NCI-H2196 treated with DMSO at 0.1 percent for 48 hours (cell line): ENCODE measurements around the gene CCL2.
"Not testable (repeated sequence)": the region's sequence is repeated elsewhere in the genome, so short reads cannot be mapped to it uniquely, and the experiment has no call there.

ENCODE experiments used
- DNase-seq: peaks from one replicate; lab custom pipeline; 2025; ENCODE audit not compliant: unreplicated experiment; lab: John Stamatoyannopoulos, UW

Gene CCL2

DNA sequence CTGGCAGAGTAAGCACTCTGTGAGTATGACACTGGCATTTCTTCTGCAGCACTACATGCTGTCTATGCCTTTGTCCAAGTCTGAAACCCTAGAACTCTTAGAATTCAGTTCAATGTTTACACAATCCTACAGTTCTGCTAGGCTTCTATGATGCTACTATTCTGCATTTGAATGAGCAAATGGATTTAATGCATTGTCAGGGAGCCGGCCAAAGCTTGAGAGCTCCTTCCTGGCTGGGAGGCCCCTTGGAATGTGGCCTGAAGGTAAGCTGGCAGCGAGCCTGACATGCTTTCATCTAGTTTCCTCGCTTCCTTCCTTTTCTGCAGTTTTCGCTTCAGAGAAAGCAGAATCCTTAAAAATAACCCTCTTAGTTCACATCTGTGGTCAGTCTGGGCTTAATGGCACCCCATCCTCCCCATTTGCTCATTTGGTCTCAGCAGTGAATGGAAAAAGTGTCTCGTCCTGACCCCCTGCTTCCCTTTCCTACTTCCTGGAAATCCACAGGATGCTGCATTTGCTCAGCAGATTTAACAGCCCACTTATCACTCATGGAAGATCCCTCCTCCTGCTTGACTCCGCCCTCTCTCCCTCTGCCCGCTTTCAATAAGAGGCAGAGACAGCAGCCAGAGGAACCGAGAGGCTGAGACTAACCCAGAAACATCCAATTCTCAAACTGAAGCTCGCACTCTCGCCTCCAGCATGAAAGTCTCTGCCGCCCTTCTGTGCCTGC lies at the start of gene CCL2:
TSS of gene CCL2 (plus strand) at position 635 of the 730 bp plus-strand sequence. CDS start at position 700, 65 bp downstream.
- no peak for DNase-seq

DNA sequence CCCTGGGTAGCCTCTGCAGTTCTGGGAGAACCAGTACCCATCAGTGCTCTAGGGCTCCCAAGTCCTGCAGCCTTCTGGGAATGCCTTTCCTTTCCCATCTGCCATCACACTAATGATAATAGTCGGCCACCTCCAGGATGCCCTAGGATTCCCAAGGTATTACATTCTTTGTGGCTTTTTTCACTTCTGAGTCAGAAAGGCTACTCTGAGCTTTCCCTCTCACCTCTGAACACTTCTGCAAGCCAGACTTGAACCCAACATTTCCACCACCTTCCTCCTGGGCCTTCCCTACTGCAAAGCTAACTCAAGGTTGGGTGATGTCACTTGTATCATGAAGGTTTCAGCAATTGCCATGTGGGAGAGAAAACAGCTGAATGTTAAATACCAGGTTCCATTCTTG lies 49.7 kb upstream of the CCL2 start:
- DNase-seq, result no peak

DNA sequence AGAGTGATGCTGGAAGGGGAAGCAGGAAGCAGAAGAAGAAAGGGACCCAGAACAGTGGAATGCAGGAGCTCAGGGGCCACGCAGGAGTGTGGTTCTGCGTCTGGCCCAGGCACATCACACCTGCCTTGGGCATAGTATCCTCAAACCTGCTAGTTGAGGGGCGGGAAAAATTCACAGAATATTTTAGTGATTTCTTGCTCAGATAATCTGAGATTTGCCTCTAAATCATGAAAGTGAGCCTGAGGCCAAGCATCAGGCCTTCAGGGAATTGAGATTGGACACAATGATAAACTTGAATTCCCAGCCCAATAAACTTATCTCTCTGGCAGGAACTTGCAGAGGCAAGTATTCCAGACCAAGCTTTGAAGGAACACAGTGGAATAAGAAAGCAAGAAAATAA lies 48.5 kb upstream of the CCL2 start:
- DNase-seq, result no peak

DNA sequence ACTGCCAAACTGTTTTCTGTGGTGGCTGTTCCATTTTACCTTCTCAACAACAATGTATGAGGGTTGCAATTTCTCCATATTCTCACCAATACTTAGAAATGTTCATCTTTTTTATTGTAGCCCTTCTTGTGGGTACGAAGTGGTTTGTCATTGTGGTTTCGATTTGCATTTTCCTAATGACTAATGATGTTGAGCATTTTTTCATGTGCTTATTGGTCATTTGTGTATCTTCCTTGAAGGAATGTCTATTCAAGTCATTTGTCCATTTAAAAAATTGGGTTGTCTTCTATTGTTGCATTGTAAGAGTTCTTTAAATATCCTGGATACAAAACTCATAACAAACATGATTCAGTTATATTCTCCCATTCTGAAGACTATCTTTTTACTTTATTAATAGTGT lies 47.5 kb upstream of the CCL2 start:
- DNase-seq, result no peak

DNA sequence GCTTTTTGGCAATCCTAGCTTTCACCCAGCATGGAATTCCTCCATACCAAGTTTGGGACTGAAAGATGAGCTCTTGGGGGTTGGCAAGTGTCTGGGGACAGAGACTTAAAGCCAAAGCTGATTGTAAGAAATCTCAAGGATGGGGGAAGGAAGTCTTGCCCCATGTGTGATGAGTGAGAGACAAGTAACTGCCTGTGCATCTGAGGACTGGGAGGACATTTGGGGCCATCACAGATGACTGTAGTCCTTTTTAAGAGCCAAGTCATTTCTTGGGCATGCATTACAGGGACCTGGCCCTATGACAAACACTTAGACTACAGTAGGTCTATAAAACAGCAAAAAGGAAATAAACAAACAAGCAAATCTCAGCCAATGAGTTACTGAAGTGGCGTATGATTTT lies 36.3 kb upstream of the CCL2 start:
- no peak for DNase-seq

DNA sequence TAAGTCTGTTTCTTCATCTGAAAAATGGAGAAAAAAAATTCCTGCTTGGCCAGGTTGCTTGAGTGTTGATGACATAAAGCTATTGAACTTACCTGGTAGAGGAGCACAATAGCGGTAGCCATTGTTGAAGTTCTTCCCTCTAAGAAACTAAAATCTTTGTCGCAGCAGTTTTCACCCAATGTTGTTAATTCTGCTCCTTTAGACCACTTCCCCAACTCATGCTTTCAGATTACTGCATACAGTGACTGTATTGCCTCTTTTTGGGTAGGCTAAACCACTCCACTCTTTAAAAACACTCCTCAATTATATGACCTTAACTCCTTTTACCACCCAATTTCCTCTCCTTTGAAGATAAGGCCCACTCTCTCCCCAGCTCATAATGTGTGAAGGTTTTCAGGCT lies 35.7 kb upstream of the CCL2 start:
- DNase-seq, result no peak

DNA sequence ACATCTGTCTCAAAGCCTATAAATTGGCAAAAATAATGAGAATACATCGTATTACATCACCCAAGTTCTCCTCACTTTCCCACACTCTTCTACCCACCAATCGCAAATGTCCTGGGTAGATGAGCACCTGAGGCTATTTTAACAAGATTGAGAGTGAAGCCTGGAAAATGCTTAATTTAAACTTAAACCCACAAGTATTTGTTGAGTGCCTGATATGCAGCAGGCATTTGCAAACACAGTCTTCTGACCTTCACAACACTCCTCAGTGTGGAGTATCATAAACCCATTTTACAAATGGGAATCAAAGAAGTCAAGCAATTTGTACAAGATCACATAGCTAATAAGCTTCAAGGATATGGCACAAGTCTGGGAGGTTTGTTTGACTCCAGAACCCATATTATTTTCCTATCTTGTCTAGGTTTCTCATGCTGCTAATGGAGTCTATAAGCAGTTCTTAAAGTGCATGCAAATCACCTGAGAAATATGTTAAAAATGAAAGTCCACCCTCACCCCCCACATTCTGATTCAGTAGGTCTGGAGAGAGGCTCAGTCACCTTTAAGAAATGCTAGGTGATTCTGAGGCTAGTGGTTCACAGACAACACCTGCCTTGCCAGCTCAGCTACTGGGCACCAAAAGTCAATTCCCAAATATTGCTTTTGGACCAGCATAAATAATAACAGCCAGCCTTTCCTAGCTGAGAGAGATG lies 34.9 kb upstream of the CCL2 start:
- DNase-seq, result no peak

DNA sequence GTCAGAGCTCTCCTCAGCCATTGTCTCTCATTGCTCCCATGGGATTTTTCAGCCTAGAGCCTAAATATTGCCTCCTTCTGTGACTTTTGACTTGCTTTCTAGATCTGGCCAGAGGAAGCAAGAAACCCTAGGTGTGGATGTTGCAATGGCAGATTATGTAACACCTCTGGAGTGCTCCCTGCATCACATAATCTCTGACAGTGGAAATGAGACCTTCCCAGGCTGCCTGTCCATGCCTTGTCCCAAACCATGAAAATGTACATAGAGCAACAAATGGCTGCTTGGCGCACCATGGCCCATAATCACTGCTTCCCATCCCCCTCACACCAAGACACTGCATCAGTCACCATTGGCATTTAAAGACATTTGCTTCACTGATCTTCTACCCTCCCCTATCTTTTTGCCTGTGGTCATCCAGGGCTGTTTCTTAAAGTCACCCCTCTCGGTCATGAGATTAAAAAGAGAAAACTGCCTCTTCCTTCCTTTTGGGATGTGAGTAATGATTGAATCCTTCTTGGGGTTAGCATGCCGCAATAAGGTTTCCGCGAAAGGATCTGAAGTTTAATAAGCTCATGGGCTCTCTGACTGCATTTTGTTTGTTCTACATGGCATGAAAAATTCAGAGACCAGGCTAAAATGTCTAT lies 34.2 kb upstream of the CCL2 start:
- DNase-seq, result no peak

DNA sequence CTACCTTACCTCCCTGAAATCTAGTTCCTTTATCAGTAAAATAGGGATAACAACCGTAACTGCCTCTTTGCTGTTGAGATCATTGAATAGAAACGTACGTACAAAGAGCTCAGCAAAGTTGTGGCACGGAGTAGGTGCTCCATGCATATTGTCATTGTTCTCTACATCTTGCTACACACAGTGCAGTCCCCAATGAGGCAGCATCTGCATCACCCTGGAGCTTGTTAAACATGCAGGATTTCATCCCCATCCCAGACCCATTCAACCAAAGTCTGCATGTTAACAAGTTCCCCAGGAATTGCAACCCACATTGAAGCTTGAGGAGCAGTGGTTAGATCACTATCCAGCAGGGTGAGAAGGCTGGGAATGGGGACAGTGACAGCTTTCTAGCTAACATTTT lies 33.7 kb upstream of the CCL2 start:
- DNase-seq, result no peak

DNA sequence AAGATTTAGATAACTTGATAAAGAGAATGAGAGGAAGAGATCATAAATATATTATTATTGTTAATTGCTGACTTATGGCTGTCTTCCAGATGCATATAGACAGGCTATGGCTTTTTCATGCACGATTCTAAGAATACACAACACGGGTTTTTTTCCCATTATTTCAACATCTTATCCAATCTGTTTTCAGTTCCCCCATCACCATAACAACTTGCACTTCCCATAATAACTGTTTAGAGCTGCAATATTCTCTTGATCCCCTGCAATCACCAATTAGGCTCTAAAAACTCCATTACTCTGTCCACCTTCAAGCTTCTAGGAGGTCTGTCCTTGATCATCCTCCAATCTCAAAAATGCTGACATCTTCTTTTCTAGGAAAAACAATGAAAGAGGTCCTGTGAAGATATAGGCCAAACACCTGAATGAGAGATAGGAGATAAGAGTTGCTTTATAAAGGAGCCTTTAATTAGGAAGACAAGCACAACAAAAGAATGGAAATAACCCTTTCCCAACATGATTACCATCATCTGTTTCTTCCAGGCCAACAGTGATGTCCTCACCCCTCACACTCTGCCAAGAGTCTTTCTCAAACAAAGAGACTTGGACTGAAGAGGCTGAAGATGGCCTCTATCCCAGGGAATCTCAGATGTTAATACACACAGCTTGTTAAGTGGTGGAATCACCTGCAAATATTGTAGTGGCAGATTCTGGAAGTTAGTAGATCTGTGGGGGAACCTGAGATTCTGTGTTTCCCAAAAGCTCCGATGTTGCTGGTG lies 32.2 kb upstream of the CCL2 start:
- DNase-seq, result no peak

DNA sequence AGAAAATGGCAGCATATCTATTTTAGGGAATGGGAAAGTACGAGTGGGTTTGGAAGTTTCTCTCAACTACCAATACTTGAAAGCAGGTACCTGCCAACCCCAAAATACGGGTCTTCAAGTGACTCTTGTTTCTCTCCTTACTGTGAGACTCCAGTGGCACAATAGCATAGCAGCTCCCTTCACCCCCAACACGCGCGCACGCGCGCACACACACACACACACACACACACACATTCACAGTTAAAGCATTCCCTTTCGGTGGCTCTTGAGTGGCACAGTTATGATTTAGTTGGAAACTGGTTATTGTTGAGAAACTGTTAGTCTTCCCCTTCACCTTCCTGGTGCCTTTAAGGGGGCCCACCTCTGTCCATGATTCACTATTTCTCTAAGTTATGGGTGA lies 30.0 kb upstream of the CCL2 start:
- no peak for DNase-seq

DNA sequence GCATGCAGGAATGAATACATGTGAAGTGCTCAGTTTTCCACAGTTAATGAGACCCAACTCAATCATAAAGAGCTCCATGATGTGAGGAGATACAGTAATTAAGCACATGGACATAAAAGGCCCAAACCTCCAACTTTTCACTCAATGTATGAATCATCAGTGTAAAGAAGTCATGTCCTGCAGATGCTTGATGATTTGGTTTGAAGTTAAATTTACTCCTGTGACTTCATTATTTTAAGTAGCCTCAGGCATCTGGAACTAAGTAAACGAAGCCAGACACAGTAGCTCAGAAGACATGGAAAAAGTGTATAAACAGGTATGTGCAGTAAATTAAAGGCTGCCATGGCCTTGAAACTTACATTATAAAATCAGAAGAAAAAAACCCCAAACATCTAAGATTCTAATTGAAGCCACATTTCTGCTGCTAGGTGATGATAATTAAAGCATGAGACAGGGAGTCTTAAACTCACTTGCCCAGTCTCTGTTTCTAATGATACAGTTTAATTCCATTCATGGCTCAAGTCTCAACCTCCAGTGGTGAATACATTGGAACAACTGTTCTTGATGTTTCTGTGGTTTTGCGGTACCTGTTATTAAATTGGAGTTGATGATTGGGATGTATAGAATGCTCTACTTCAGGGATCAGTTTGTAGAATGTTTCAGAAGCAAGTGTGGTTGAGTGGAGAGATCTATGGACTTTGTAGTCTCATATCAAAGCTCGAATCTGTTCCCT lies 28.9 kb upstream of the CCL2 start:
- DNase-seq, result no peak

DNA sequence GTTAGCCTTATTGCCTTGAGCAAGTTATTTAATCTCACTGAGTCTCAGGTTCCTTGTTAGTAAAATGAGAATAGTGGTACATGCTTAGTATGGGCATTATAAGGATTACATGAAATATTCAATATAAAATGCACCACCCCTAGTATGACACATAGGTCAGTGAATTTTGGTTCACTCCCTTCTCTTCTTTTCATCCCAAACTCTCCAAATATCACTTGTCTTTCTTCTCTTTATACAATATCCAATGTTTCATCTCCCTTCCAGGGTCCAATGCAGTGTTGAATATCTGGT lies 28.4 kb upstream of the CCL2 start:
- DNase-seq, result no peak

DNA sequence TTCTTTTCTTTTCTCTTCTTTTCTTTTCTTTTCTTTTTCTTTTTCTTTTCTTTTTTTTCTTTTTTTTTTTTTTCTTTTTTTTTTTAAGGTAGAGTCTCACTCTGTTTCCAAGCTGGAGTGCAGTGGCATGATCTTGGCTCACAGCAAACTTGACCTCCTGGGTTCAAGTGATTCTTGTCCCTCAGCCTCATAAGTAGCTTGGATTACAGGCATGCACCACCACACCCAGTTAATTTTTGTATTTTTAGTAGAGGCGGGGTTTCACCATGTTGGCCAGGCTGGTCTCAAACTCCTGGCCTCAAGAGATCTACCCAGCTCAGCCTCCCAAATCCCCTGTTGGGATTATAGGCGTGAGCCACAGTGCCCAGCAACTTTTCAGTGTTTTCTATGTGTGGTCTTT lies 27.8 kb upstream of the CCL2 start:
- not testable (repeated sequence) for DNase-seq

DNA sequence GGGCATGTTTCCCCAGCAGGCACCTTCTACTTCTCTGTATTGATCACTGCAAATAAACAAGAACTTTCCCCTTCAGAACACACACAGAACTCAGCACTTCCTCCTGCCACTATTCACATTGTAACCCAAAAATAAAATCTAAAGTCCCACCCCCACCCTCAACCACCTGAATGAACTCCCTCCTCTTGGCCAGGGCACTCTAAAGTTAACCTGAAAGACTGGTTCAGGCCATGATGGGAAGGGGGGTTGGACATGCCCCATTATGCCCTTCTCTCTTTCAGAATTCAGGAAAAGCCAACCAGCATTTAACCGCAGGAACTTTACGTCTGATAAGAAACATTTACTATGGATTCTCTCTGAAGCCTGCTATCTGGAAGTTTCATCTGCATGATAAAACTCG lies 27.4 kb upstream of the CCL2 start:
- no peak for DNase-seq

DNA sequence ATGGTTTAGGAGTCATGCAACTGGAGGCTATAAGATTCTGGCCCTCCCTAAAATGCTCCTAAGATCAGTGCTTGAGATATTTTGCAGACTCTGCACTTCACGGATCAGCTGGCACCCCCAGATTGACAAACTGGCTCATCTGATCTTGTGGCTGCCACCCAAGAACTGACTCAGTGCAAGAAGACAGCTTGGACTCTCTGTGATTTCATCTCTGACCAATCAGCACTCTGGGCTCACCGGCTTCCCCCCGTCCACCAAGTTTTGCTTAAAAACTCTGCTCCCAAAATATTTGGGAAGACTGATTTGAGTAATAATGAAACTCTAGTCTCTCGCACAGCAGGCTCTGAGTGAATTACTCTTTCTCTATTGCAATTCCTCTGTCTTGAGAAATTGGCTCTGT lies 26.3 kb upstream of the CCL2 start:
- no peak for DNase-seq

DNA sequence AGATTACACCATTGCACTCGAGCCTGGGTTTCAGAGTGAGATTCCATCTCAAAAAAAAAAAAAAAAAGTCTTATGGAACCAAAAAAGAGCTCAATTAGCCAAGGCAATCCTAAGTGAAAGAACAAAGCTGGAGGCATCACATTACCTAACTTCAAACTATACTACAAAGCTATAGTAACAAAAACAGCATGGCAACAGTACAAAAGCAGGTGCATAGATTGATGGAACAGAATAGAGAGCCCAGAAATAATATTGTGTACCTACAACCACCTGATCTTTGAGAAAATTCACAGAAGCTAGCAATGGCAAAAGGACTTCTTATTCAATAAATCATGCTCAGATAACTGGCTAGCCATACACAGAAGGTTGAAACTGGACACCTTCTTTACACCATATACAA lies 24.7 kb upstream of the CCL2 start:
- no peak for DNase-seq

DNA sequence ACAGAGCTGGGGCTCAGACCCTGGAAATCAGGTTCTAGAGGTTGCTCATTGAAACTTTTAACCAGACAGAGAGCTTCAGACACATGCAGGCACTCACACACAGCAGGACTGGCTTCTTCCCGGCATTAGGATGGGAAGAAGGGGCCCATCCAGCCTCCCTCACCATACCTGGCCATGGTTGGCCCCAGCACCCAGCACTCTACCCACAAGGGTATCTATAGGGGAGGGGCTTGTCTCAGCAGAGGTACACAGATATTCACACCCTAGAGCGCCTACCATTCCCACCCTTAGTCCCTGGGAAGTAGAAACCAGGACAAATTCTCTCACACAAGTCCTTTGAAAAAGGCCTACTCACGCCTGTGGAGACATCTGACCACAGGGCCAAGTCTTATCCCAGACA lies 20.5 kb upstream of the CCL2 start:
- DNase-seq, result no peak

DNA sequence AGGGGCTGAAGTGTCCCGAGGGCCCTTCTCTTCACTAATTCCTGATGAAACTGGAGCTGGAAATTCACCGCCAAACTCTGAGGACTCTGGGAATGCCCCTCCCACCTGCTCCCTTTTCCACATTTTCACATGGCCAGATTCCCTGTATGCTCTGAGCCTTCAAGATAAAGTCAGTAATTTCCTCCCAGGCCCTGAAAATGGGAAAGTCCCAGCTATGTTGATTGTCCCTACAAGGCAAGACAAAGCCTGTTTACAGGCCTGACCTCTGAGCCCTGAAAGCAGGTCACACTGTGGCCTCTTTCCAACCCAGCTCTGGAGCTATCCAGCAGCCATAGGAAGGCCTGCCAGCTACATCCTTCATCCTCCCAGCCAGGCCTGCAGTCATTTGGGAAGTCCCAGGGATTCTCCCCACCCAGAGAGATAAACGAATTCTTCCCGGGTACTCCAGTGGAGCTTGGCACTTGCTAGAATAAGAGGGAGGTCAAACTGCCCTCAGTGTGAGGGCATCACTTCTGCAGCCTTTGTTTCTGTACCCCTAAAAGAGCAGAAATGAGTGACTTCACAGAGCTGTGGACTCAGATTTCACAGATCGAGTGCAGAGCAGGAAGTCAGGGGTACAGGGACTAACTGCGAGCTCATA lies 19.6 kb upstream of the CCL2 start:
- DNase-seq, result no peak

DNA sequence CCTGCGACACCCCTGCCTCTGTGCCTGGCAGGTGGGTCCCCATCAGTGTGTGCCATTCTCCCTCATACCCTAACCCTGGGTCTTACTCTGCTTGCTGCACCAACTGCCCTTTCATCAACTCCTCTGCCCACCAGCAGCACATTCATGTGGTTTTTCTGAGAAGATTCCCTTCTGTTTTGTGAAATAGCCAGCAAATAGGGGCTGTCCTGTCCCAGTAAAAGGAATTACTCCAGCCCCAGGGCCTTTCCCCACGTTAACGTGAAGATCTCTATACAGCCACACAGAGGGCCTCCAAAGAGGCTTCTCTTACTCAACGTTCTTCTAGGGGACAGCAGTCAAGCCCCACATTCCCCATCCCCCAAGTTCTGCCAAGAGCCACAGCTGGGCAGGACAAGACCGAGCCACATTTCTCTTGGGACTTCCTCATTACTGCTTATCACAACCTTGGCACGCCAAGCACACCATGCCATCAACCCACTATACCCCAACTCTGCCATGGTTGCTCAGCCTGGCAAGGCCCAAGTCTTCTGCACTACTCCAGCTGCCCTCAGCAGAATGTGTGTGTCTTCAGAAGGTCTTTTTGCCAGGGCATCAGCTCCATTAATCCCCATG lies 18.7 kb upstream of the CCL2 start:
- DNase-seq, result no peak
